Psoas muscle (tissue), 8 donors: ENCODE data around the gene DHRS12. TPM values are rescaled to one million over a fixed set of nuclear protein-coding genes. Genes with fewer than 3 reads are reported as not detected.
A peak's percentile ranks its signal among the peaks of the same experiment; 100 is the strongest.

ENCODE experiments used
- ATAC-seq, 4 donors: fragments of 200-7000 bp; cut with Tn5 transposase; one replicate each; pipeline ENCODE4 v1.9.1; 2020; ENCODE audit warnings: moderate library complexity in 3 of 4, mild to moderate bottlenecking in 2 of 4
- DNase-seq, 2 donors: peaks; one replicate each; pipeline ENCODE4 v3.0.0-alpha.2; 2020
- H3K27ac ChIP-seq: fragments of 200-600 bp; one replicate; pipeline ENCODE4 v1.8.0; 2022
- H3K27me3 ChIP-seq, 3 donors: fragments of 200-600 bp in 1 of 3; one replicate each; pipeline versions ENCODE4 v1.6.1 to v1.8.0; 2013 to 2022; ENCODE audit warnings: low read length in 2 of 3, mild to moderate bottlenecking in 2 of 3, moderate library complexity in 1 of 3; ENCODE audit not compliant: insufficient read depth in 3 of 3
- H3K36me3 ChIP-seq, 2 donors: fragments of 200-600 bp in 1 of 2; one replicate each; pipeline versions ENCODE4 v1.6.1 to v1.8.0; 2013 to 2022; ENCODE audit warnings: low read depth in 1 of 2, mild to moderate bottlenecking in 1 of 2, moderate library complexity in 1 of 2; ENCODE audit not compliant: insufficient read depth in 1 of 2
- H3K4me1 ChIP-seq: fragments of 200-600 bp; one replicate; pipeline ENCODE4 v1.8.0; 2022
- H3K4me3 ChIP-seq: fragments of 200-600 bp; one replicate; pipeline ENCODE4 v1.8.0; 2022; ENCODE audit warnings: mild to moderate bottlenecking
- H3K9me3 ChIP-seq: fragments of 200-600 bp; one replicate; pipeline ENCODE4 v1.8.0; 2022
- CTCF ChIP-seq: fragments of 200-600 bp; IDR thresholded peaks from one replicate; pipeline ENCODE4 v1.8.0; 2022; ENCODE audit warnings: antibody characterized with exemption
- WGBS, 3 donors: extraction: QIAGEN DNeasy Blood & Tissue Kit; methylation state at CpG; one replicate each; pipeline versions ENCODE4 v1.1.6 to v1.1.7; 2013; 5-methylcytosine and 5-hydroxymethylcytosine counted together
- intact Hi-C, 2 donors: fragments of 100-400 bp; cut with DNase I; formaldehyde crosslinking; loops; one replicate each; pipeline versions ENCODE4 v1.11.0 to v1.14.2; 2022
- polyA plus RNA-seq, 3 donors: library from polyadenylated mRNA; stranded (reverse); fragments of 200-250 nt; gene quantifications; one replicate each; pipeline ENCODE4 v1.2.3, GENCODE V29; 2013
- total RNA-seq, 4 donors: library from RNA; stranded (reverse); fragmentation: NEBNext Ultra II Directional in 2 of 4; extraction: Animal tissue kit (Norgen Biotek cat#: 25700) in 2 of 4; gene quantifications; one replicate each; pipeline versions ENCODE4 v1.2.1 to v1.2.4, GENCODE V29; 2021 to 2023
- donor health status: healthy with polysubstance abuse.
- donor health status: DM: no; HTN: no; CAD: no; lungs with moderate emphysema.
- donor health status: Bipolar disorder and iron deficiency.
- donor health status: healthy.
- donor health status: DM: yes; HTN: yes; CAD: no.
- donor health status: DM: no; HTN: no; CAD: no.
- donor health status: DM: no; HTN: no; CAD: no.
- donor health status: DM: yes; HTN: yes; CAD: no.

The DHRS12 gene
- total and polyA plus RNA-seq, 7 donors = 3.4 to 10.1 (median 4.9) TPM

GRCh38 chr13:51808811-51809210 lies 4.8 kb upstream of the DHRS12 start:
- intact Hi-C loops = loop anchor here (10.0 kb wide), 2 partner anchors 354 to 846 kb away; partner anchors contain the start of genes INTS6 (in 1 of the 2) and SUGT1 (in 1 of the 2)
- ATAC-seq (no peak), DNase-seq (no peak)
- no peaks in the 10 kb centered on the region for H3K9me3 ChIP-seq
- no peak for TF ChIP-seq CTCF
- no peaks in the 10 kb centered on the region for H3K4me1 ChIP-seq
- no peaks in the 10 kb centered on the region for H3K36me3 ChIP-seq
- H3K4me3 ChIP-seq = no peak overlapping the region
- H3K27me3 ChIP-seq = no peaks in the 10 kb centered on the region
- H3K27ac ChIP-seq = no peak overlapping the region

- DNase-seq (no peak), ATAC-seq (no peak)
- Histone ChIP-seq H3K4me1 (peaks cover 13% of the 10 kb centered on the region), H3K27me3 (no peaks in the 10 kb centered on the region), H3K27ac (no peak overlapping the region), H3K9me3 (no peaks in the 10 kb centered on the region), H3K36me3 (no peaks in the 10 kb centered on the region), H3K4me3 (no peak overlapping the region)
- intact Hi-C loops = loop anchor here (10.0 kb wide), 2 partner anchors 352 to 848 kb away; partner anchors contain the start of genes INTS6 (in 1 of the 2) and SUGT1 (in 1 of the 2)
- no peak for TF ChIP-seq CTCF
- 58 to 66% (median 61%) methylated on average over 5 of the region's 5 CpGs for WGBS, 3 donors
Observed at GRCh38 chr13:51807041-51807440, 3.1 kb upstream of the DHRS12 start.

- no peak overlapping the region for H3K4me3 ChIP-seq
- no peak for DNase-seq
- no peak for TF ChIP-seq CTCF
- no peaks in the 10 kb centered on the region for H3K36me3 ChIP-seq
- H3K4me1 ChIP-seq = peaks cover 16% of the 10 kb centered on the region
- 40 to 46% (median 45%) methylated on average over 2 of the region's 2 CpGs for WGBS, 3 donors
- no peak for ATAC-seq
- H3K27ac ChIP-seq = no peak overlapping the region
- H3K27me3 ChIP-seq = no peaks in the 10 kb centered on the region
- H3K9me3 ChIP-seq = no peaks in the 10 kb centered on the region
- intact Hi-C loops = loop anchor here (10.0 kb wide), 2 partner anchors 352 to 848 kb away; partner anchors contain the start of genes INTS6 (in 1 of the 2) and SUGT1 (in 1 of the 2)
Observed at GRCh38 chr13:51806566-51806965, 2.6 kb upstream of the DHRS12 start.

GRCh38 chr13:51805925-51806324 lies 2.0 kb upstream of the DHRS12 start:
- DNase-seq (no peak), ATAC-seq (no peak)
- intact Hi-C loops = loop anchor here (2.0 to 10.0 kb wide), 3 partner anchors 221 to 849 kb away; partner anchors contain the start of genes INTS6 (in 1 of the 2), SUGT1 (in 1 of the 2) and WDFY2 (in 1 of the 2)
- 84 to 91% (median 89%) methylated on average over 2 of the region's 2 CpGs for WGBS, 3 donors
- no peaks in the 10 kb centered on the region for H3K9me3 ChIP-seq
- no peaks in the 10 kb centered on the region for H3K27me3 ChIP-seq
- no peak overlapping the region for H3K27ac ChIP-seq
- H3K4me1 ChIP-seq = peaks cover 22% of the 10 kb centered on the region
- no peaks in the 10 kb centered on the region for H3K36me3 ChIP-seq
- no peak overlapping the region for H3K4me3 ChIP-seq
- TF ChIP-seq CTCF = no peak

GRCh38 chr13:51805313-51805712 lies 1.4 kb upstream of the DHRS12 start:
- H3K9me3 ChIP-seq = no peaks in the 10 kb centered on the region
- H3K4me1 ChIP-seq = peaks cover 26% of the 10 kb centered on the region
- no peaks in the 10 kb centered on the region for H3K36me3 ChIP-seq
- ATAC-seq (no peak), DNase-seq (no peak)
- H3K4me3 ChIP-seq = peak overlapping the region; percentile 95
- peak overlapping the region; percentile 100 for H3K27ac ChIP-seq
- intact Hi-C loops = loop anchor here (2.0 to 10.0 kb wide), 3 partner anchors 221 to 849 kb away; partner anchors contain the start of genes INTS6 (in 1 of the 2), SUGT1 (in 1 of the 2) and WDFY2 (in 1 of the 2)
- 81 to 89% (median 88%) methylated on average over 4 of the region's 4 CpGs for WGBS, 3 donors
- no peak for TF ChIP-seq CTCF
- no peaks in the 10 kb centered on the region for H3K27me3 ChIP-seq
